H1 (cell line): ENCODE results near the gene MTMR4. TPM values are rescaled to one million over a fixed set of nuclear protein-coding genes. Genes with fewer than 3 reads are reported as not detected.

Experiments
- CTCF ChIA-PET: fragments of 300-600 bp; sonication (Branson Sonifier 250); formaldehyde crosslinking; loops from one replicate; lab custom pipeline; 2021; ENCODE audit not compliant: partially characterized antibody; lab: Charles Lee
- POLR2A ChIA-PET: fragments of 300-600 bp; sonication (Branson Sonifier 250); formaldehyde crosslinking; loops from one replicate; lab custom pipeline; 2021; ENCODE audit warnings: inconsistent platforms; ENCODE audit not compliant: partially characterized antibody; lab: Charles Lee
- DNase-seq, 2 experiments: peaks; one replicate each; pipeline versions ENCODE4 v3.0.0 to v3.0.0-alpha.2; 2010 to 2022; ENCODE audit warnings: low spot score in 2 of 2, low read depth in 1 of 2, mixed read lengths in 1 of 2
- FAIRE-seq: peaks from 2 replicates; lab custom pipeline; 2011; peaks lifted over from hg19 to GRCh38; lab: Jason Lieb, UNC
- H2AFZ ChIP-seq: 2 replicates; pipeline ENCODE4 v1.8.1; 2012; ENCODE audit warnings: low read length, inconsistent platforms
- H2AK5ac ChIP-seq: 2 replicates; pipeline ENCODE4 v1.6.1; 2013; ENCODE audit warnings: low read depth, low read length
- H2BK120ac ChIP-seq: replicated peaks from 2 replicates; pipeline ENCODE3; 2013; ENCODE audit warnings: low read depth, low read length, inconsistent platforms
- H2BK12ac ChIP-seq: 2 replicates; pipeline ENCODE4 v1.6.1; 2013; ENCODE audit warnings: low read depth, low read length
- H2BK15ac ChIP-seq: 2 replicates; pipeline ENCODE4 v1.6.1; 2013; ENCODE audit warnings: low read length
- H2BK20ac ChIP-seq: 2 replicates; pipeline ENCODE4 v1.6.1; 2013; ENCODE audit warnings: low read length
- H2BK5ac ChIP-seq: 2 replicates; pipeline ENCODE4 v1.6.1; 2013; ENCODE audit warnings: low read depth, low read length
- H3K14ac ChIP-seq: 2 replicates; pipeline ENCODE4 v1.6.1; 2013; ENCODE audit warnings: inconsistent platforms; ENCODE audit not compliant: insufficient read length
- H3K18ac ChIP-seq: 2 replicates; pipeline ENCODE4 v1.6.1; 2013; ENCODE audit warnings: low read length; ENCODE audit errors: extremely low read depth
- H3K23ac ChIP-seq: 2 replicates; pipeline ENCODE4 v1.6.1; 2013; ENCODE audit warnings: inconsistent platforms; ENCODE audit not compliant: insufficient read length
- H3K23me2 ChIP-seq: 2 replicates; pipeline ENCODE4 v1.6.1; 2013; ENCODE audit warnings: low read depth, low read length
- H3K27ac ChIP-seq: 2 replicates; pipeline ENCODE4 v1.6.1; 2011; ENCODE audit warnings: low read depth, low read length, inconsistent platforms
- H3K27me3 ChIP-seq, 4 experiments: replicated peaks in 1 of 4; 1 replicate in 1 of 4; 2 replicates in 3 of 4; pipeline versions ENCODE4 v1.6.1 to v1.8.1; 2011 to 2013; ENCODE audit warnings: low read length in 3 of 4, mild to moderate bottlenecking in 3 of 4, inconsistent platforms in 2 of 4, mixed read lengths in 2 of 4, moderate library complexity in 1 of 4; ENCODE audit not compliant: control insufficient read depth in 3 of 4, insufficient read depth in 3 of 4; ENCODE audit errors: extremely low read depth in 1 of 4
- H3K36me3 ChIP-seq, 4 experiments: 2 replicates each; pipeline versions ENCODE4 v1.6.1 to v1.8.1; 2011 to 2013; ENCODE audit warnings: mild to moderate bottlenecking in 4 of 4, low read length in 3 of 4, moderate library complexity in 2 of 4, control low read depth in 1 of 4, inconsistent platforms in 1 of 4; ENCODE audit not compliant: insufficient read depth in 4 of 4, control insufficient read depth in 2 of 4
- H3K4ac ChIP-seq: replicated peaks from 2 replicates; pipeline ENCODE3; 2013; ENCODE audit warnings: low read length, low read depth, mixed read lengths, inconsistent platforms; ENCODE audit not compliant: insufficient read length
- H3K4me1 ChIP-seq, 4 experiments: replicated peaks in 1 of 4; 1 replicate in 1 of 4; 2 replicates in 3 of 4; pipeline versions ENCODE4 v1.6.1 to v1.8.1; 2011 to 2013; ENCODE audit warnings: low read length in 3 of 4, inconsistent platforms in 2 of 4, mixed read lengths in 1 of 4; ENCODE audit not compliant: insufficient read depth in 4 of 4, control insufficient read depth in 3 of 4
- H3K4me2 ChIP-seq, 2 experiments: 2 replicates each; pipeline versions ENCODE4 v1.6.1 to v1.8.1; 2011 to 2013; ENCODE audit warnings: low read depth in 2 of 2, low read length in 2 of 2, control low read depth in 1 of 2, inconsistent platforms in 1 of 2, mild to moderate bottlenecking in 1 of 2; ENCODE audit not compliant: insufficient read depth in 1 of 2
- H3K4me3 ChIP-seq, 4 experiments: fragments of 200-600, 300-600 bp in 1 of 4; sonication (generic), shearing (Covaris generic), sonication (Bioruptor Twin) in 1 of 4; 2 replicates each; pipeline versions ENCODE4 v1.5.1 to v1.8.1; 2011 to 2016; ENCODE audit warnings: low read length in 4 of 4, low read depth in 3 of 4, control low read depth in 2 of 4, inconsistent platforms in 2 of 4, mild to moderate bottlenecking in 2 of 4, mixed read lengths in 1 of 4, moderate library complexity in 1 of 4; ENCODE audit not compliant: insufficient read depth in 2 of 4; ENCODE audit errors: extremely low read depth in 1 of 4
- H3K56ac ChIP-seq: replicated peaks from 2 replicates; pipeline ENCODE3; 2013; ENCODE audit warnings: low read depth, mild to moderate bottlenecking, mixed read lengths, low read length, inconsistent platforms; ENCODE audit not compliant: insufficient read length
- H3K79me1 ChIP-seq: 2 replicates; pipeline ENCODE4 v1.6.1; 2013; ENCODE audit warnings: low read depth, low read length, control low read depth
- H3K79me2 ChIP-seq, 2 experiments: 2 replicates each; pipeline versions ENCODE4 v1.6.1 to v1.8.1; 2012 to 2013; ENCODE audit warnings: low read length in 2 of 2, mild to moderate bottlenecking in 2 of 2, inconsistent platforms in 1 of 2; ENCODE audit not compliant: insufficient read depth in 2 of 2, control insufficient read depth in 1 of 2
- H3K9ac ChIP-seq, 4 experiments: replicated peaks in 1 of 4; 1 replicate in 1 of 4; 2 replicates in 3 of 4; pipeline versions ENCODE4 v1.6.1 to v1.8.1; 2011 to 2013; ENCODE audit warnings: low read depth in 3 of 4, low read length in 3 of 4, control low read depth in 2 of 4, mild to moderate bottlenecking in 2 of 4, moderate library complexity in 2 of 4, inconsistent platforms in 1 of 4; ENCODE audit errors: extremely low read depth in 1 of 4
- H3K9me3 ChIP-seq, 2 experiments: 2 replicates each; pipeline versions ENCODE4 v1.6.1 to v1.8.1; 2012 to 2013; ENCODE audit warnings: mild to moderate bottlenecking in 2 of 2, moderate library complexity in 2 of 2, control low read depth in 1 of 2, inconsistent platforms in 1 of 2, low read depth in 1 of 2, low read length in 1 of 2, mixed read lengths in 1 of 2; ENCODE audit not compliant: insufficient read depth in 2 of 2
- H4K20me1 ChIP-seq, 2 experiments: replicated peaks in 1 of 2; 2 replicates each; pipeline versions ENCODE3 to v1.8.1; 2011 to 2013; ENCODE audit warnings: inconsistent platforms in 2 of 2, low read length in 2 of 2, mild to moderate bottlenecking in 1 of 2; ENCODE audit not compliant: insufficient read depth in 2 of 2, control insufficient read depth in 1 of 2
- H4K5ac ChIP-seq: 2 replicates; pipeline ENCODE4 v1.6.1; 2013; ENCODE audit warnings: low read length, low read depth, mixed read lengths, inconsistent platforms; ENCODE audit not compliant: insufficient read length
- H4K8ac ChIP-seq: 2 replicates; pipeline ENCODE4 v1.8.0; 2013; ENCODE audit warnings: mild to moderate bottlenecking, moderate library complexity, low read length, inconsistent platforms; ENCODE audit not compliant: insufficient read depth; ENCODE audit errors: extremely low read depth
- H4K91ac ChIP-seq: replicated peaks from 2 replicates; pipeline ENCODE3; 2013; ENCODE audit warnings: low read length, mixed read lengths, inconsistent platforms; ENCODE audit not compliant: insufficient read length
- BACH1 ChIP-seq: IDR thresholded peaks from 2 replicates; pipeline ENCODE4 v1.6.1; 2012; ENCODE audit warnings: low read length, improper control_type of control experiment
- EGR1 ChIP-seq: IDR thresholded peaks from 2 replicates; pipeline ENCODE4 v1.6.1; 2011; ENCODE audit warnings: low read depth, low read length, borderline replicate concordance
- FOSL1 ChIP-seq: IDR thresholded peaks from 2 replicates; pipeline ENCODE4 v1.6.1; 2011; ENCODE audit warnings: mild to moderate bottlenecking, low read depth, low read length, moderate library complexity; ENCODE audit not compliant: insufficient read depth
- HDAC2 ChIP-seq, 2 experiments: fragments of 300-600 bp in 1 of 2; sonication (generic) in 1 of 2; IDR thresholded peaks; 2 replicates each; pipeline ENCODE4 v1.6.1; 2011 to 2012; ENCODE audit warnings: low read depth in 2 of 2, low read length in 2 of 2, mild to moderate bottlenecking in 2 of 2, moderate library complexity in 2 of 2, borderline replicate concordance in 1 of 2, inconsistent platforms in 1 of 2
- POLR2AphosphoS5 ChIP-seq: IDR thresholded peaks from 2 replicates; pipeline ENCODE4 v1.6.1; 2011; ENCODE audit warnings: low read depth, low read length
- RBBP5 ChIP-seq: IDR thresholded peaks from 2 replicates; pipeline ENCODE4 v1.7.1; 2012; ENCODE audit warnings: low read depth, mild to moderate bottlenecking, inconsistent platforms, low read length, moderate library complexity, borderline replicate concordance
- SP2 ChIP-seq: IDR thresholded peaks from 2 replicates; pipeline ENCODE4 v1.6.1; 2012; ENCODE audit warnings: mild to moderate bottlenecking, low read length, inconsistent platforms
- TEAD4 ChIP-seq: IDR thresholded peaks from 2 replicates; pipeline ENCODE4 v1.6.1; 2012; ENCODE audit warnings: low read depth, low read length, inconsistent platforms, mixed read lengths
- WGBS, 2 experiments: shearing (Covaris generic) in 1 of 2; methylation state at CpG; one replicate each; pipeline versions ENCODE4 v1.1.6 to v1.1.7; 2013 to 2015; ENCODE audit warnings: low lambda C conversion rate in 2 of 2, mixed read lengths in 2 of 2, inconsistent platforms in 1 of 2, low coverage in 1 of 2, missing lambda C conversion rate in 1 of 2; ENCODE audit not compliant: insufficient replicate concordance in 2 of 2, insufficient coverage in 1 of 2, insufficient read length in 1 of 2; ENCODE audit errors: extremely low coverage in 1 of 2, missing lambda C conversion rate in 1 of 2; 5-methylcytosine and 5-hydroxymethylcytosine counted together
- polyA plus RNA-seq, 7 experiments: library from polyadenylated mRNA; depleted of rRNA in 3 of 7; stranded (reverse) in 5 of 7; unstranded in 2 of 7; fragments of >200 nt in 5 of 7; fragments of 200-250 nt in 2 of 7; gene quantifications; 1 replicate in 5 of 7; 2 replicates in 1 of 7; 4 replicates in 1 of 7; pipeline versions ENCODE4 v1.2.1 to v1.2.3, GENCODE V29; 2011 to 2013; ENCODE audit warnings: missing spikeins in 2 of 7, mixed read lengths in 2 of 7
- total RNA-seq: library from RNA; stranded (reverse); fragmentation: NEBNext Ultra II Directional; extraction: Animal tissue kit (Norgen Biotek cat#: 25700); gene quantifications from 2 replicates; pipeline ENCODE4 v1.2.1, GENCODE V29; 2021

The MTMR4 gene
- total and polyA plus RNA-seq, 2 of the 8 experiments (the other 6 are each of a cell fraction or from before 2014, with no cell fraction given), result 15.9 to 39.2 TPM

DNA sequence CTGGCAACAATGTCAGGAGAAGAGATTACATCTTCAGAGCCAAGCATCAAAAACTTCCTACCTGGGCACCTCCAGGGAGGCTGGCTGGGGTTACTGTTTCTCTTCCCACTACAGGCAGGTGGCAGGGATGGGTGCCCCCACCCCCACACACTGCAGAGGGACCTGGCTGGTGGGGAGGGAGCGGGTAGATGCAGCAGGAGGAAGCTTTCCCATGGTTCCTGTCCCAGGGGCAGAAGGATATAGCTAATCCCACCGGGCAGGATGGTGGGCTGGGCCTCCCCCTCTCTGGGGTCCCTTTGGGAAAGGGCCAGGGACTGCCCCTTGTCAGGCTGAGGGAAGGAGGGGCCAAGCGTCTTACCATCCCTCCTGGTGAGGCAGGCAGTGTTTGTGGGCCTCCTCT, 16.7 kb upstream of the MTMR4 start:
- POLR2A ChIA-PET, result interaction anchor here (1.0 to 6.0 kb wide), 5 partner anchors 12 to 474 kb away, joined by 3 to 32 read pairs (median 28); partner anchors contain the start of gene MTMR4
- peak in 1 of 2 experiments; percentile 62 for DNase-seq
- H2AFZ ChIP-seq, result peak overlapping the region; percentile 97

More for the DNA sequence above, 16.7 kb upstream of the MTMR4 start:
- no peak overlapping the region for H3K23ac ChIP-seq
- H3K27me3 ChIP-seq, result peaks cover 0 to 6% (median 4%) of the 10 kb centered on the region in 4 experiments; a peak in 5 of 7 replicates
- TF ChIP-seq POLR2AphosphoS5 (no peak), SP2 (no peak), FOSL1 (no peak), TEAD4 (no peak), RBBP5 (no peak), BACH1 (no peak), HDAC2 (IDR thresholded peaks at IDR 0.05; ENCODE audit: borderline replicate concordance in 1 of 2, low read depth in 2 of 2, low read length in 2 of 2) (no peak), EGR1 (peak; percentile 32; the same call in 1 of the 2 replicates)
- no peaks in the 10 kb centered on the region for H3K9me3 ChIP-seq
- H2BK12ac ChIP-seq, result peak overlapping the region; percentile 39; the same call in 1 of the 2 replicates
- no peak overlapping the region for H3K56ac ChIP-seq
- H3K18ac ChIP-seq, result peak overlapping the region; percentile 56; the same call in 1 of the 2 replicates
- H3K79me1 ChIP-seq, result no peaks in the 10 kb centered on the region
- H4K91ac ChIP-seq, result no peak overlapping the region
- H3K14ac ChIP-seq, result no peak overlapping the region
- CTCF ChIA-PET, result interaction anchor here (1.2 to 16.5 kb wide), 4 partner anchors 10 to 64 kb away, joined by 3 to 163 read pairs (median 44); a partner anchor contains a TSS
- H4K8ac ChIP-seq, result no peak overlapping the region
- FAIRE-seq, result no peak
- no peaks in the 10 kb centered on the region for H4K20me1 ChIP-seq
- no peaks in the 10 kb centered on the region for H3K79me2 ChIP-seq
- no peak overlapping the region for H2BK20ac ChIP-seq
- WGBS, 2 experiments, result 14% methylated on average over 3 of the region's 3 CpGs; no CpG with 5 or more reads in 1 of the 2 experiments
- no peak overlapping the region for H4K5ac ChIP-seq
- peak overlapping the region; percentile 67 to 90 (median 72) for H3K4me3 ChIP-seq
- no peak overlapping the region for H3K4ac ChIP-seq
- no peak overlapping the region for H2BK120ac ChIP-seq
- H3K27ac ChIP-seq, result no peak overlapping the region
- no peak overlapping the region for H2BK15ac ChIP-seq
- peaks cover 12% of the 10 kb centered on the region for H3K23me2 ChIP-seq
- H3K36me3 ChIP-seq, result no peaks in the 10 kb centered on the region
- peaks cover 7 to 18% (median 9%) of the 10 kb centered on the region in 4 experiments for H3K4me1 ChIP-seq
- no peak overlapping the region for H3K9ac ChIP-seq
- no peak overlapping the region for H2BK5ac ChIP-seq
- H3K4me2 ChIP-seq, result peak overlapping the region; percentile 89 to 98
- no peak overlapping the region for H2AK5ac ChIP-seq
